IPS-NIHi7 (cell line): ENCODE data around the gene SYTL4.

Source experiments
- DNase-seq: peaks from one replicate; pipeline ENCODE4 v3.0.0; 2012; ENCODE audit warnings: mixed read lengths; ENCODE audit errors: extremely low spot score

Gene SYTL4

DNA sequence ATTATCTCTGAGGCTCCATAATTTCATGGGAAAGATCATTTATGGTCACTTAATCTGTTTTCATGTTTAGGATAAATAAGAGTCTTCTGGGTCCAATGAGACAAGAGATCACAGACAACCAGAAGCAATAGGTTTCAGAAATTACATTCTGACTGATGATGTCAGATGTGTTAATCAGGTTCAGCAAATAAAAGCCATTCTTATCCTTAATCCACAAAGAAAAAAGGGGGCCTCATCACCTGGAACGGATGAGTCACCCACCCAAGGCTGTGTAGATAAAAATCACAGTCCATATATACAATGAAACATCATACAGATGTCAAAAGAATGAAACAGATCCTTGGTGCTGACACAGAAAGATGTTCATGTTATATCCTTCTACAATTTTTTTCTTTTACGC lies 36.6 kb downstream of the SYTL4 start:
- DNase-seq, result no peak

- no peak for DNase-seq
Observed at GRCh38 chrX:100687546-100687945, 44.4 kb downstream of the SYTL4 start.

- no peak for DNase-seq
Observed at GRCh38 chrX:100687128-100687527, 44.8 kb downstream of the SYTL4 start.

DNA sequence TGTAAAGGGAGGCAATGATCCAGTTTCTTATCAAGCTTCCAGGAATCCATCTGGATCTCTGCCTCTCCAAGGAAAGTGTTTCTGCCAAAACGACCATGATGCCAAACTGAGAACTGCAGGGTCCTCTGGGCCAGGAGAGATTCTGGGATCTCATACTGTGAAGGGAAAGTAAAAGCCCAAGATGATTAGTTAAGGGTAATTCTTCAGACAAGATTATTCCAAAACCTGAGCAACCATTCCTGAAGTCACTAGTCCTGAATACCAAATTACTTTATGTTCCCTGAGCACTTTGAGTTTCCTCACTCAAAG lies 46.0 kb downstream of the SYTL4 start:
- no peak for DNase-seq

GRCh38 chrX:100685284-100685996 lies 46.5 kb downstream of the SYTL4 start:
- peak; percentile 83 for DNase-seq

DNA sequence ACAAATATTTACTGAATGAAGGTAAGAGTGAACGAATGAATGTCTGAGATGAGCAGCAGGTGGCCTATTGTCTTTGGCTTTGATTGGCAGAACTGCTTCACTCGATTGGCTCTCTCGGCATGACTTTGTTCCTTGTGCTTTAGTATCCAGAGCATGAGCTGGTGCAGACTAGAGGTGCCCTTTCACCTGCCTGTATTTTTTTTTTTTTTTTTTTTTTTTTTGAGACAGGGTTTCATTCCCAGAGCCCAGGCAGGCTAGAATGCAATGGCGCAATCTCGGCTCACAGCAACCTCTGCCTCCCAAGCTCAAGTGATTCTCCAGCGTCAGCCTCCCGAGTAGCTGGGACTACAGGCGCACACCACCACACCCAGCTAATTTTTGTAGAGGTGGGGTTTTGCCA lies 49.0 kb downstream of the SYTL4 start:
- DNase-seq, result no peak

- no peak for DNase-seq
Observed at GRCh38 chrX:100681599-100681998, 50.3 kb downstream of the SYTL4 start.

DNA sequence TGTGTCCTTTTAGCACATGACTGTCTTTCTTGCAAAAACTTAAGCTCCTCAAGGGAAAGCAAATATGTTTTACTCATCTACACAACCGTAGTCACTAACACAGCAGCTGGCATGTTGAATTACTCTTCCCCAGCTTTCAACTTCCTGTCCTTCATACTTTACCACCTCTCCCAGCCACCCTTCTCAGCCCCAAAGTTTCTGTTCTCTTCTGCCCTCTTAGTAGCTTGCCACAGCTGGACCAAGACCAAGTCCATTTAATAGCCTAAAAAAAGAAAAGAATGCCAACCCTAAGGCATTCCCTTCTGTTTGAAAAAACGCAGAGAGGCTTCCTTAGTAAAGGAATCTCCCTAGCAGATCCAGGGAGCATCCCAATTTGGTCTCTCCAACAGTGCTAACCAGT lies 51.2 kb downstream of the SYTL4 start:
- no peak for DNase-seq

- DNase-seq, result no peak
Observed at GRCh38 chrX:100677611-100678181, 54.2 kb downstream of the SYTL4 start.

DNA sequence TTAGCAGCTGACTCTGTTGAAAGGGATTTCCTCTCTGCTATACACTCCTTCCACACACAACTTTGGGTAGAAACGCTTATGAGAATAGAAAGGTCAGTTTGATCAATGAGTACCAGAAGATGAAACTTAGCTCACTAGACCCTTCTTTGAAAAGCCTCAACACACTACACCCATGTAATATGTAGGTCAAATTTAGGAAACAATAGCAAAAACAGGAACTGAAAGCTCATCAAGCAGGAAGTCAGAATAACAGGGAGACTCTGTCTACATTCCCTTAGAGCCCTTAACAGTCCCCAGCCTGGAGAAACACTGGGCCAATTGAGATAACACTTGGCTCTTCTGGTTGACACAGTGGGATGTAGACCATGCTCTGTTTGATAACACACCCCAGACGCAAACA lies 57.2 kb downstream of the SYTL4 start:
- no peak for DNase-seq

DNA sequence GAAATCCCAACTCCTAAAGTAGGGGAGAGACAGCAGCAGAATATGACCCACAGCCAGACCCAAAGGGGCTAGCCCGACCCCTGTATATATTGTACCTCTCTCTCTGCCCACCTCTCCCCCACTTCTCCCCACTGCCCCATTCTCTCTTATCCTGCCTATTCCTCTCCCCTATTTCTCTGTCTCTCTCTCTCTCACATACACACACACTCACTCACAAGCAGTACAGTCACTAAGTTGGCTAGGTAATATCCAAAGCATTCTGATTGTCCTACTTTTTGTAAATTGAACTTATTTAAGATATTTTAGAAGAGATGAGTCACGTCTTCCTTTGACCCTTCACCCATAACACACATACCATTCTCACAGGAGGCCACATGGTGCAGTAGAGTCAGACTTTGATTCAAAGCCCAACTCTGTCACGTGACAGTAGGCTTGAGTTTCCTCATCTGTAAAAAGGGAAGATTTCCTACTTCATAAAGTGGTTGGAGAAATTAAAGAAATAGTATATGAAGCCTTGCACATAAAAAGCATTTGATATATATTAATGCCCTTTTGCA lies 58.4 kb downstream of the SYTL4 start:
- no peak for DNase-seq

- DNase-seq, result no peak
Observed at GRCh38 chrX:100672966-100673365, 59.0 kb downstream of the SYTL4 start.

GRCh38 chrX:100663642-100664041 lies 68.3 kb downstream of the SYTL4 start:
- no peak for DNase-seq

- no peak for DNase-seq
Observed at GRCh38 chrX:100662796-100663195, 69.1 kb downstream of the SYTL4 start.

DNA sequence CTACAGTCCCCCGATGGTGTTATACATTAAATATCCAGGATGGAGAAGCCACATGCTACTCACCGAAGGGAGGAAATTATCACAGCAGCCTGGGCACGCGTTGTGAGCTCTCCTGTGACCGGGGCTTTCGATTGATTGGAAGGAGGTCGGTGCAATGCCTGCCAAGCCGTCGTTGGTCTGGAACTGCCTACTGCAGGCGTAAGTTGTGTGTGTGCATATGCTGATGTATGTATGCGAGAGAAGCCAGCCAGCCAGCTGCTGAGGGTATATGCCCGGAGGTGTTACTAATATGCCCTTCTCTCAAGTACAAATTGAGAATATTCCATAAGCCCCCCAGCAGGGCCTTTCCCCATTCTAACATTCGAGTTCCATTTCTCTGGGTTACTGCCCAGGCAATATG lies 69.8 kb downstream of the SYTL4 start:
- DNase-seq, result no peak

DNA sequence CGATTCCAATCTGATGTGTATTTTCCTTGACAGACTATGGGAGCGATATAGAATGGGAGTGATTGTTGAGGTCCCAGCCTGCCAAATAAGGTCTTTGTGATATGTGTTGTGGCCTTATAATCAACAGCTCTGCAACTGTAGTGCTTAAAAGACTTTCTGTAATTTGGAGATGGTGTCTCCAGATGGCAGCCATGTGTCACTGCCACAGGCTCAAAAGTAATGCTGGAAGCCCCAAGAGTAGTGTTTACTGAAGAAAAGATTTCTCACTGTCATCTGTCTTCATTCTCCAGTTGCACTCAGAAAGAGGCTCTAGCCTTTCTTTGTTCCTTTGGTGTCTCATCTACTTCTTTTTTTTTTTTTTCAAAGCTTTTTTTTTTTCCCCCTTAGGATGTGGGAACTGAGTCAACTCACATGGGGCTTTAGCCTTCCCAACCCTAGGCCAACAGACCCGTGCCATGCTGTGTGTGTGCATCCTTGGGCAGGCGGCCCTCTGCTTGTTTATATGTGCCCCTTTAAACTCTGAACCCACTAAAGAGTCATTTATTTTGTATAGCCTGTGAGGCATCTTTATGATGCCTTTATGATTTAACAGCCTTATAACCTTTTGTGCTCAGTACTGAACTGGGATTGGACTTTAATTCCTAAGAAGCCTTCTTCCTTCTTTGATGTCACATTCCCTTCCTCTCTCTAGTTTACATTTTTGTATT lies 72.3 kb downstream of the SYTL4 start:
- DNase-seq, result no peak

GRCh38 chrX:100658941-100659381 lies 73.0 kb downstream of the SYTL4 start:
- no peak for DNase-seq

DNA sequence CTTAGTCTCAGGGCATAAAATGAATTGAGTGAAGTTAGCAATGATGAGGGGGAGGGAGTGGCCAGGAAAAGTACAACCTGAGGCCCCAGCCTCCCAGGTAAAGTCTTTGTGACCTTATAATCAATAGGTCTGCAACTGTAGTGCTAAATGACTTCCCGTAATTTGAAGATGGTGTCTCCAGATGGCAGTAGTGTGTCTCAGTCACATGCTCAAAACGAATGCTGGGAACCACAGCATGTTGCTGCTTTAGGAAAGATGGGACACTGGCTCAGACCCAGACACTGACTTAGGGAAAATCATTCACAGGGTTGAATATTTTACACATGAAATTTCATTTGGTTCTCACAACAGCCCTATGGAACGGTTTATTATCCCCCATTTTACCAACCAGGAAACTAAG lies 77.7 kb downstream of the SYTL4 start:
- DNase-seq, result peak; percentile 62

- no peak for DNase-seq
Observed at GRCh38 chrX:100652266-100652665, 79.7 kb downstream of the SYTL4 start.

DNA sequence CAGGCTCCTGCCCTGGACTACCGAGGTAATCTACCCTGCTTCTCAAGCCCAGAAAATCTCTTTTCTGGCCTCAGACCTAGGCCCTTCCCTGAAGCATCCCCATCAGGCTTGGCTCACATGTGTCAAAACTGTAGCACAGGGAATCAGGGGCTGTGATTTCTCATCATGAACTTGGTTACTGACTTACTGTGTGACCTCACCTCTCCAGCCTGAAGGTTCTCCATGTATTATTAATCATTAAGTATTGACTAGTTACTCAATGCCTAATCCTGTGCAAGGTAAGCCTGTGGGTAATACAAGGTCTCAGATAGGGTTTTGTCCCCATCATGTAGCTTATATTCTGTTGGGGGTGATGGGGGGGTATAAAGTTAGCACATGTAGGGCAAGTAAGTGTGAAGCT lies 81.1 kb downstream of the SYTL4 start:
- DNase-seq, result no peak

- DNase-seq, result peak; percentile 62
Observed at GRCh38 chrX:100649550-100650356, 82.2 kb downstream of the SYTL4 start.
